ENCODE results near the gene SNAP29. TPM values are rescaled to one million over a fixed set of nuclear protein-coding genes. Genes with fewer than 3 reads are reported as not detected.
"Not testable (repeated sequence)": the region's sequence is repeated elsewhere in the genome, so short reads cannot be mapped to it uniquely, and the experiment has no call there.

The SNAP29 gene
- total RNA-seq, 1 donor from 2014 or later = 18.3 TPM

DNA sequence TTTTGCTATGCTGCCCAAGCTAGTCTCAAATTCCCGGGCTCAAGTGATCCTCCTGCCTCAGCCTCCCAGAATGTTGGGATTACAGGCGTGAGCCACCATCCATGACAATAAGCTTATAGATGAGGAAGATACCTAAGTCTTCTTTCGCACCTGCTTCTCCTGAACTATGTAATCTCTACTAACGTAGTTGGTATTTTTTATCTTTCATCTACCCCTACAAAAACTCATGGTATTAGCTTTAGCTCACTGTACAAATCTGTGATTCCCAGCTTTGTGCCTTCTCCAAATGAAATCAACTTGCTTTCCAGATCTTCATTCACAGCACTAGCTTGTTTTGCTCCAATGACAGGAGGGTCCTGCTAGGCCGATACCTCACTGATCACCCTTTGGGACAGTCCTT lies 36.6 kb upstream of the SNAP29 start:
- H3K4me3 ChIP-seq (ENCODE audit: low read depth, low read length) = no peak overlapping the region
- no peak for DNase-seq (ENCODE audit: low read depth)
- TF ChIP-seq, protein P1, sequence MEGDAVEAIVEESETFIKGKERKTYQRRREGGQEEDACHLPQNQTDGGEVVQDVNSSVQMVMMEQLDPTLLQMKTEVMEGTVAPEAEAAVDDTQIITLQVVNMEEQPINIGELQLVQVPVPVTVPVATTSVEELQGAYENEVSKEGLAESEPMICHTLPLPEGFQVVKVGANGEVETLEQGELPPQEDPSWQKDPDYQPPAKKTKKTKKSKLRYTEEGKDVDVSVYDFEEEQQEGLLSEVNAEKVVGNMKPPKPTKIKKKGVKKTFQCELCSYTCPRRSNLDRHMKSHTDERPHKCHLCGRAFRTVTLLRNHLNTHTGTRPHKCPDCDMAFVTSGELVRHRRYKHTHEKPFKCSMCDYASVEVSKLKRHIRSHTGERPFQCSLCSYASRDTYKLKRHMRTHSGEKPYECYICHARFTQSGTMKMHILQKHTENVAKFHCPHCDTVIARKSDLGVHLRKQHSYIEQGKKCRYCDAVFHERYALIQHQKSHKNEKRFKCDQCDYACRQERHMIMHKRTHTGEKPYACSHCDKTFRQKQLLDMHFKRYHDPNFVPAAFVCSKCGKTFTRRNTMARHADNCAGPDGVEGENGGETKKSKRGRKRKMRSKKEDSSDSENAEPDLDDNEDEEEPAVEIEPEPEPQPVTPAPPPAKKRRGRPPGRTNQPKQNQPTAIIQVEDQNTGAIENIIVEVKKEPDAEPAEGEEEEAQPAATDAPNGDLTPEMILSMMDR (IDR thresholded peaks at IDR 0.05; ENCODE audit: insufficient read depth, low read length, poor library complexity, severe bottlenecking) = no peak
- no peaks in the 10 kb centered on the region for H3K27me3 ChIP-seq (ENCODE audit: control insufficient read depth, insufficient read depth, low read length)
- H3K36me3 ChIP-seq (ENCODE audit: control insufficient read depth, insufficient read depth, low read length) = no peaks in the 10 kb centered on the region

GRCh38 chr22:20823264-20823663 lies 35.5 kb upstream of the SNAP29 start:
- DNase-seq (ENCODE audit: low read depth) = no peak
- Histone ChIP-seq H3K36me3 (ENCODE audit: control insufficient read depth, insufficient read depth, low read length) (no peaks in the 10 kb centered on the region), H3K27me3 (ENCODE audit: control insufficient read depth, insufficient read depth, low read length) (no peaks in the 10 kb centered on the region), H3K4me3 (ENCODE audit: low read depth, low read length) (no peak overlapping the region)
- TF ChIP-seq, protein P1 (IDR thresholded peaks at IDR 0.05; ENCODE audit: insufficient read depth, low read length, poor library complexity, severe bottlenecking) = no peak

DNA sequence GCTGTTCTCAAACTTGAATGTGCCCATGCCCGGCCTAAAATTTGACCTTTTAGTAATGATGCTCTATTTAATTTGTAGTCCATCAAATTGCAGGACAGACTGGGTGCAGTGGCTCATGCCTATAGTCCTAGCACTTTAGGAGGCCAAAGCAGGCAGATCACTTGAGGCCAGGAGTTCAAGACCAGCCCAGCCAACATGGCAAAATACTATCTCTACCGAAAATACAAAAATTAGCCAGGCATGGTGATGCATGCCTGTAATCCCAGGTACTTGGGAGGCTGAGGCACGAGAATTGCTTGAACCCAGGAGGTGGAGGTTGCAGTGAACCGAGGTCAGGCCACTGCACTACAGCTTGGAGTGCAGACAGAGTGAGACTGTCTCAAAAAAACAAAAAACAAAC lies 33.6 kb upstream of the SNAP29 start:
- not testable (repeated sequence) for H3K36me3 ChIP-seq (ENCODE audit: control insufficient read depth, insufficient read depth, low read length); H3K27me3 ChIP-seq (ENCODE audit: control insufficient read depth, insufficient read depth, low read length); DNase-seq (ENCODE audit: low read depth); H3K4me3 ChIP-seq (ENCODE audit: low read depth, low read length)

- TF ChIP-seq, protein P1 (IDR thresholded peaks at IDR 0.05; ENCODE audit: insufficient read depth, low read length, poor library complexity, severe bottlenecking) = no peak
- no peaks in the 10 kb centered on the region for H3K27me3 ChIP-seq (ENCODE audit: control insufficient read depth, insufficient read depth, low read length)
- no peak for DNase-seq (ENCODE audit: low read depth)
- H3K4me3 ChIP-seq (ENCODE audit: low read depth, low read length) = no peak overlapping the region
- H3K36me3 ChIP-seq (ENCODE audit: control insufficient read depth, insufficient read depth, low read length) = no peaks in the 10 kb centered on the region
These were observed 33.2 kb upstream of the SNAP29 start for GRCh38 chr22:20825624-20826023.

- not testable (repeated sequence) for DNase-seq (ENCODE audit: low read depth); H3K27me3 ChIP-seq (ENCODE audit: control insufficient read depth, insufficient read depth, low read length); H3K4me3 ChIP-seq (ENCODE audit: low read depth, low read length); H3K36me3 ChIP-seq (ENCODE audit: control insufficient read depth, insufficient read depth, low read length)
These were observed 32.2 kb upstream of the SNAP29 start for GRCh38 chr22:20826373-20827152.

GRCh38 chr22:20829491-20830134 lies 29.2 kb upstream of the SNAP29 start:
- TF ChIP-seq, protein P1 (IDR thresholded peaks at IDR 0.05; ENCODE audit: insufficient read depth, low read length, poor library complexity, severe bottlenecking) = no peak
- H3K4me3 ChIP-seq (ENCODE audit: low read depth, low read length) = no peak overlapping the region
- H3K27me3 ChIP-seq (ENCODE audit: control insufficient read depth, insufficient read depth, low read length) = no peaks in the 10 kb centered on the region
- DNase-seq (ENCODE audit: low read depth) = no peak
- H3K36me3 ChIP-seq (ENCODE audit: control insufficient read depth, insufficient read depth, low read length) = peaks cover 5% of the 10 kb centered on the region
